GM19238 (cell line): ENCODE data around the gene RNF19B.
"Not testable (repeated sequence)": the region's sequence is repeated elsewhere in the genome, so short reads cannot be mapped to it uniquely, and the experiment has no call there.

ENCODE experiments used
- DNase-seq: peaks from one replicate; pipeline ENCODE4 v3.0.0; 2011; ENCODE audit warnings: low spot score; ENCODE audit not compliant: insufficient read length

RNF19B gene

GRCh38 chr1:32931760-32932159 is 32.8 kb downstream of the RNF19B start:
- DNase-seq: no peak

- DNase-seq: no peak
Observed at GRCh38 chr1:32929366-32929765, 35.2 kb downstream of the RNF19B start.

- DNase-seq: no peak
Observed at GRCh38 chr1:32928715-32929114, 35.9 kb downstream of the RNF19B start.

- DNase-seq: no peak
Observed at GRCh38 chr1:32928285-32928684, 36.3 kb downstream of the RNF19B start.

- DNase-seq: no peak
Observed at GRCh38 chr1:32927441-32927840, 37.2 kb downstream of the RNF19B start.

GRCh38 chr1:32926562-32926961 is 38.0 kb downstream of the RNF19B start:
- no peak for DNase-seq

- DNase-seq: no peak
Observed at GRCh38 chr1:32925403-32926162, 39.0 kb downstream of the RNF19B start.

- DNase-seq: no peak
Observed at GRCh38 chr1:32924881-32925344, 39.7 kb downstream of the RNF19B start.

- DNase-seq: no peak
Observed at GRCh38 chr1:32920833-32921232, 43.8 kb downstream of the RNF19B start.

GRCh38 chr1:32919811-32920733 is 44.5 kb downstream of the RNF19B start:
- no peak for DNase-seq

- no peak for DNase-seq
Observed at GRCh38 chr1:32918179-32918578, 46.4 kb downstream of the RNF19B start.

GRCh38 chr1:32917521-32917920 is 47.1 kb downstream of the RNF19B start:
- no peak for DNase-seq

GRCh38 chr1:32915766-32916706 is 48.6 kb downstream of the RNF19B start:
- no peak for DNase-seq

GRCh38 chr1:32910319-32910718 is 54.3 kb downstream of the RNF19B start:
- DNase-seq: no peak

- no peak for DNase-seq
Observed at GRCh38 chr1:32907435-32907834, 57.2 kb downstream of the RNF19B start.

- DNase-seq: no peak
Observed at GRCh38 chr1:32906654-32907053, 58.0 kb downstream of the RNF19B start.

- not testable (repeated sequence) for DNase-seq
Observed at GRCh38 chr1:32905588-32905987, 59.0 kb downstream of the RNF19B start.

GRCh38 chr1:32904797-32905196 is 59.8 kb downstream of the RNF19B start:
- no peak for DNase-seq

GRCh38 chr1:32903991-32904785 is 60.4 kb downstream of the RNF19B start:
- DNase-seq: no peak

GRCh38 chr1:32902535-32902920 is 62.1 kb downstream of the RNF19B start:
- no peak for DNase-seq
